Activated CD4-positive, alpha-beta T cell treated with anti-CD3 and anti-CD28 coated beads, Interleukin-2, amount 50 U/mL, for 24 hours (primary cell): Measurements from ENCODE around the gene HSD17B14.
A peak's percentile ranks its signal among the peaks of the same experiment; 100 is the strongest.

Experiments
- DNase-seq, 2 donors: peaks; one replicate each; pipeline ENCODE4 v3.0.0-alpha.2; 2020; ENCODE audit warnings: low read depth in 1 of 2, low spot score in 1 of 2

Gene HSD17B14

GRCh38 chr19:48830965-48831364 lies 5.3 kb downstream of the HSD17B14 start:
- no peak for DNase-seq

- DNase-seq, result no peak
Observed at GRCh38 chr19:48830088-48830487, 6.2 kb downstream of the HSD17B14 start.

GRCh38 chr19:48826606-48827020 lies 9.7 kb downstream of the HSD17B14 start:
- DNase-seq, result no peak

GRCh38 chr19:48822514-48822913 lies 13.8 kb downstream of the HSD17B14 start:
- DNase-seq, result no peak

- DNase-seq, result no peak
Observed at GRCh38 chr19:48821633-48822032, 14.7 kb downstream of the HSD17B14 start.

GRCh38 chr19:48819366-48819816 lies 16.9 kb downstream of the HSD17B14 start:
- no peak for DNase-seq

- no peak for DNase-seq
Observed at GRCh38 chr19:48818234-48818820, 18.0 kb downstream of the HSD17B14 start.

GRCh38 chr19:48817585-48818124 lies 18.6 kb downstream of the HSD17B14 start:
- DNase-seq, result no peak

- DNase-seq, result no peak
Observed at GRCh38 chr19:48815870-48816501, 20.3 kb downstream of the HSD17B14 start.

- no peak for DNase-seq
Observed at GRCh38 chr19:48814895-48815294, 21.4 kb downstream of the HSD17B14 start.

GRCh38 chr19:48813123-48813913 lies 23.0 kb downstream of the HSD17B14 start:
- no peak for DNase-seq

- DNase-seq, result peak in 1 of 2 donors; percentile 30
Observed at GRCh38 chr19:48812094-48812929, 24.0 kb downstream of the HSD17B14 start.

GRCh38 chr19:48810151-48810550 lies 26.1 kb downstream of the HSD17B14 start:
- no peak for DNase-seq

- DNase-seq, result no peak
Observed at GRCh38 chr19:48807590-48808308, 28.5 kb downstream of the HSD17B14 start.

- DNase-seq, result no peak
Observed at GRCh38 chr19:48806818-48807589, 29.3 kb downstream of the HSD17B14 start.

GRCh38 chr19:48806518-48806817 lies 29.8 kb downstream of the HSD17B14 start:
- DNase-seq, result no peak

- DNase-seq, result no peak
Observed at GRCh38 chr19:48805452-48805851, 30.8 kb downstream of the HSD17B14 start.

GRCh38 chr19:48804496-48804895 lies 31.8 kb downstream of the HSD17B14 start:
- no peak for DNase-seq

- DNase-seq, result no peak
Observed at GRCh38 chr19:48802623-48803022, 33.7 kb downstream of the HSD17B14 start.
